K562 (cell line): Measurements from ENCODE around the gene ADTRP. TPM values are rescaled to one million over a fixed set of nuclear protein-coding genes. Genes with fewer than 3 reads are reported as not detected.

Experiments used
- ATAC-seq: fragments of 200-7000 bp; cut with Tn5 transposase; 3 replicates; pipeline ENCODE4 v1.9.1; 2020; ENCODE audit warnings: moderate library complexity
- BruUV-seq: library from RNA; stranded (reverse); fragments of 400-500 nt; replicated peaks from 2 replicates; lab custom pipeline; 2021; lab: Mats Ljungman, UMichigan
- CTCF ChIA-PET: fragments of 300-600 bp; formaldehyde crosslinking; extraction: SDS; loops from one replicate; lab custom pipeline; 2021; ENCODE audit warnings: low intra/inter-chr PET ratio; lab: Yijun Ruan, JAX
- POLR2A ChIA-PET: fragments of 300-600, 350-650 bp; sonication (Branson Sonifier 250); formaldehyde crosslinking; extraction: SDS; loops from one replicate; lab custom pipeline; 2021; ENCODE audit warnings: antibody characterized with exemption, inconsistent platforms; lab: Yijun Ruan, JAX
- DNase-seq, 4 experiments: peaks; one replicate each; pipeline versions ENCODE4 v3.0.0 to v3.0.0-alpha.2; 2011 to 2018; ENCODE audit warnings: low spot score in 3 of 4, mixed read lengths in 3 of 4; ENCODE audit errors: extremely low read depth in 1 of 4
- FAIRE-seq: peaks from 2 replicates; lab custom pipeline; 2011; peaks lifted over from hg19 to GRCh38; lab: Jason Lieb, UNC
- H2AFZ ChIP-seq: 2 replicates; pipeline ENCODE4 v1.6.0; 2011; ENCODE audit warnings: low read depth, low read length, control low read depth, inconsistent platforms
- H3K27ac ChIP-seq: fragments of 200-600 bp; 3 replicates; pipeline ENCODE4 v1.8.0; 2011; ENCODE audit warnings: low read depth, mild to moderate bottlenecking, control low read depth, inconsistent platforms, low read length, moderate library complexity, mixed read lengths; ENCODE audit errors: extremely low read depth
- H3K27me3 ChIP-seq, 2 experiments: fragments of 300-600 bp in 1 of 2; 2 replicates in 1 of 2; 3 replicates in 1 of 2; pipeline versions ENCODE4 v1.6.0 to v1.8.0; 2011; ENCODE audit warnings: inconsistent platforms in 2 of 2, low read length in 2 of 2, mild to moderate bottlenecking in 1 of 2, mixed read lengths in 1 of 2, moderate library complexity in 1 of 2; ENCODE audit not compliant: control insufficient read depth in 2 of 2, insufficient read depth in 2 of 2
- H3K36me3 ChIP-seq: fragments of 300-600 bp; 3 replicates; pipeline ENCODE4 v1.8.0; 2011; ENCODE audit warnings: mild to moderate bottlenecking, low read length, inconsistent platforms; ENCODE audit not compliant: control insufficient read depth, insufficient read depth
- H3K4me1 ChIP-seq, 2 experiments: fragments of 200-600 bp in 1 of 2; replicated peaks in 1 of 2; 2 replicates in 1 of 2; 3 replicates in 1 of 2; pipeline versions ENCODE4 v1.5.1 to v1.8.0; 2011; ENCODE audit warnings: inconsistent platforms in 2 of 2, low read length in 2 of 2, mild to moderate bottlenecking in 1 of 2, mixed read lengths in 1 of 2, moderate library complexity in 1 of 2; ENCODE audit not compliant: control insufficient read depth in 2 of 2, insufficient read depth in 2 of 2
- H3K4me2 ChIP-seq: 2 replicates; pipeline ENCODE4 v1.6.1; 2011; ENCODE audit warnings: low read length, control low read depth, inconsistent platforms, mixed read lengths; ENCODE audit not compliant: insufficient read depth
- H3K4me3 ChIP-seq: fragments of 200-600 bp; sonication (generic), shearing (Covaris generic); 2 replicates; pipeline ENCODE4 v1.5.1; 2016; ENCODE audit warnings: control low read depth, inconsistent platforms
- H3K79me2 ChIP-seq: fragments of 200-600 bp; 3 replicates; pipeline ENCODE4 v1.8.0; 2011; ENCODE audit warnings: low read length, inconsistent platforms; ENCODE audit not compliant: control insufficient read depth, insufficient read depth
- H3K9ac ChIP-seq, 2 experiments: 2 replicates each; pipeline versions ENCODE4 v1.6.0 to v1.6.1; 2011; ENCODE audit warnings: low read depth in 2 of 2, low read length in 2 of 2, control low read depth in 1 of 2, inconsistent platforms in 1 of 2, mild to moderate bottlenecking in 1 of 2, mixed read lengths in 1 of 2; ENCODE audit not compliant: insufficient read depth in 1 of 2
- H3K9me1 ChIP-seq: one replicate; pipeline ENCODE4 v1.6.0; 2011; ENCODE audit warnings: inconsistent platforms, mild to moderate bottlenecking, low read length, moderate library complexity; ENCODE audit not compliant: control insufficient read depth, insufficient read depth
- H3K9me3 ChIP-seq: replicated peaks from 2 replicates; pipeline ENCODE4 v1.5.1; 2011; ENCODE audit warnings: low read depth, low read length, inconsistent platforms; ENCODE audit not compliant: control insufficient read depth, insufficient read depth
- H4K20me1 ChIP-seq: replicated peaks from 2 replicates; pipeline ENCODE4 v1.6.1; 2011; ENCODE audit warnings: low read length, inconsistent platforms, mixed read lengths; ENCODE audit not compliant: control insufficient read depth, insufficient read depth
- E2F5 ChIP-seq: sonication (generic); formaldehyde crosslinking; IDR thresholded peaks from 2 replicates; pipeline ENCODE4 v1.8.0; 2022; ENCODE audit warnings: mild to moderate bottlenecking, missing genetic modification reagents
- ELF2 ChIP-seq: fragments of 250-450 bp; sonication (Bioruptor Pico); IDR thresholded peaks from 2 replicates; pipeline ENCODE4 v1.5.0; 2021; ENCODE audit warnings: mild to moderate bottlenecking
- FOXK1 ChIP-seq: sonication (generic); formaldehyde crosslinking; IDR thresholded peaks from 2 replicates; pipeline ENCODE4 v1.8.0; 2022; ENCODE audit warnings: missing genetic modification reagents, mild to moderate bottlenecking, borderline replicate concordance
- HIVEP1 ChIP-seq: fragments of 250-450 bp; sonication (Bioruptor Pico); IDR thresholded peaks from 2 replicates; pipeline ENCODE4 v1.4.0; 2020; ENCODE audit warnings: mild to moderate bottlenecking
- KLF1 ChIP-seq: fragments of 450-650 bp; IDR thresholded peaks from 2 replicates; pipeline ENCODE4 v1.6.1; 2016; ENCODE audit warnings: missing genetic modification characterization, missing compliant biosample characterization
- L3MBTL2 ChIP-seq: fragments of 450-650 bp; IDR thresholded peaks from 2 replicates; pipeline ENCODE4 v1.6.1; 2016; ENCODE audit warnings: mild to moderate bottlenecking, moderate library complexity
- NELFE ChIP-seq: IDR thresholded peaks from 2 replicates; pipeline ENCODE4 v1.6.1; 2011; ENCODE audit warnings: mild to moderate bottlenecking; ENCODE audit not compliant: insufficient read depth, insufficient read length
- RFX5 ChIP-seq: IDR thresholded peaks from 2 replicates; pipeline ENCODE4 v1.6.1; 2011; ENCODE audit warnings: low read depth, mild to moderate bottlenecking, improper control_type of control experiment, low read length
- SAP30 ChIP-seq: fragments of 200-600 bp; sonication (generic); IDR thresholded peaks from 2 replicates; pipeline ENCODE4 v1.6.1; 2012; ENCODE audit warnings: borderline replicate concordance, low read depth, mild to moderate bottlenecking, moderate library complexity, low read length, control low read depth, inconsistent platforms; ENCODE audit not compliant: insufficient read depth, poor library complexity, severe bottlenecking
- SMAD3 ChIP-seq: fragments of 450-650 bp; formaldehyde crosslinking; conservative IDR thresholded peaks from 2 replicates; pipeline ENCODE4 v1.4.0; 2020; ENCODE audit warnings: mild to moderate bottlenecking
- ZBTB17 ChIP-seq: fragments of 450-650 bp; formaldehyde crosslinking; IDR thresholded peaks from 2 replicates; pipeline ENCODE4 v1.4.0; 2020; ENCODE audit warnings: mild to moderate bottlenecking
- ZFP36 ChIP-seq: fragments of 150-350 bp; IDR thresholded peaks from 2 replicates; pipeline ENCODE4 v1.6.1; 2018; ENCODE audit warnings: low read length, low read depth; ENCODE audit not compliant: partially characterized antibody
- ZHX1 ChIP-seq: fragments of 150-350 bp; conservative IDR thresholded peaks from 2 replicates; pipeline ENCODE4 v1.6.1; 2014; ENCODE audit warnings: low read length
- ZNF175 ChIP-seq: fragments of 200-800 bp; sonication (Bioruptor generic); IDR thresholded peaks from 2 replicates; pipeline ENCODE4 v1.6.1; 2016; ENCODE audit warnings: low read depth, mild to moderate bottlenecking, missing genetic modification characterization, missing compliant biosample characterization
- ZNF217 ChIP-seq: sonication (generic); formaldehyde crosslinking; IDR thresholded peaks from 2 replicates; pipeline ENCODE4 v1.8.0; 2022; ENCODE audit warnings: mild to moderate bottlenecking, missing genetic modification reagents
- ZNF589 ChIP-seq: fragments of 200-800 bp; sonication (Bioruptor generic); IDR thresholded peaks from 2 replicates; pipeline ENCODE4 v1.6.1; 2016; ENCODE audit warnings: low read depth, missing genetic modification characterization, missing compliant biosample characterization
- ZNF668 ChIP-seq: fragments of 250-450 bp; sonication (Bioruptor Pico); IDR thresholded peaks from 2 replicates; pipeline ENCODE4 v1.8.0; 2022; ENCODE audit warnings: mild to moderate bottlenecking, inconsistent platforms
- ZNF696 ChIP-seq: fragments of 250-450 bp; sonication (Bioruptor Pico); conservative IDR thresholded peaks from 2 replicates; pipeline ENCODE4 v1.4.0; 2020; ENCODE audit warnings: mild to moderate bottlenecking, moderate library complexity
- ZNF75A ChIP-seq: fragments of 450-650 bp; formaldehyde crosslinking; IDR thresholded peaks from 2 replicates; pipeline ENCODE4 v1.4.0; 2020; ENCODE audit warnings: mild to moderate bottlenecking
- ZNF785 ChIP-seq: fragments of 250-450 bp; sonication (Bioruptor Pico); IDR thresholded peaks from 2 replicates; pipeline ENCODE4 v1.4.0; 2020; ENCODE audit warnings: mild to moderate bottlenecking
- WGBS: fragments of 100-300 bp; shearing (Covaris generic); methylation state at CpG from one replicate; pipeline ENCODE4 v1.1.6; 2016; ENCODE audit warnings: low coverage, mixed read lengths; ENCODE audit not compliant: insufficient coverage; ENCODE audit errors: missing lambda C conversion rate; 5-methylcytosine and 5-hydroxymethylcytosine counted together
- in situ Hi-C: fragments of 300-500 bp; cut with MboI; formaldehyde crosslinking; loops from 4 replicates; pipeline ENCODE4 v1.15.0; 2018; ENCODE audit warnings: inconsistent platforms, mixed read lengths
- intact Hi-C: fragments of 100-400 bp; cut with micrococcal nuclease; formaldehyde crosslinking; loops from 2 replicates; pipeline ENCODE4 v1.14.2; 2022
- polyA plus RNA-seq, 8 experiments: library from polyadenylated mRNA; depleted of rRNA in 4 of 8; stranded (reverse) in 5 of 8; unstranded in 3 of 8; fragments of >200 nt; fragmentation: Nextera tagmentation in 2 of 8; fragmentation: Illumina TruSeq in 1 of 8; extraction: Ambion mirVana in 2 of 8; extraction: Trizol in 1 of 8; gene quantifications; 2 replicates each; pipeline versions ENCODE4 v1.2.1 to v1.2.3, GENCODE V29; 2011 to 2014; ENCODE audit warnings: inconsistent platforms in 1 of 8, missing spikeins in 1 of 8
- total RNA-seq, 7 experiments: library from RNA; depleted of rRNA in 6 of 7; stranded (reverse); fragments of >200 nt in 6 of 7; fragmentation: Illumina TruSeq in 2 of 7; extraction: Trizol in 2 of 7; gene quantifications; 2 replicates each; pipeline versions ENCODE4 v1.2.1 to v1.2.3, GENCODE V29; 2011 to 2021; ENCODE audit warnings: low replicate concordance in 1 of 7

The ADTRP gene
- total and polyA plus RNA-seq, 9 of the 15 experiments (the other 6 are each of a cell fraction or from before 2014, with no cell fraction given), result 7.4 to 24.0 (median 13.6) TPM

GRCh38 chr6:11738234-11738633 lies 40.4 kb downstream of the ADTRP start:
- Histone ChIP-seq H3K4me1 (peaks cover 0 to 8% of the 10 kb centered on the region in 2 experiments; a peak in 3 of 5 replicates), H3K27me3 (no peaks in the 10 kb centered on the region; a peak in 2 of 5 replicates)
- intact Hi-C loops, result no loop called here

GRCh38 chr6:11736601-11737000 lies 42.0 kb downstream of the ADTRP start:
- ChIA-PET CTCF (no interaction called here), POLR2A (interaction anchor here (1.1 to 1.7 kb wide), 2 partner anchors 10 to 13 kb away, joined by 3 to 4 read pairs; no protein-coding TSS in a partner anchor)
- H3K27ac ChIP-seq, result no peak overlapping the region
- in situ Hi-C loops (no loop called here), intact Hi-C loops (no loop called here)
- no TSS peak for BruUV-seq
- H3K9me3 ChIP-seq, result no peaks in the 10 kb centered on the region
- H3K9ac ChIP-seq, result no peak overlapping the region
- H3K27me3 ChIP-seq, result no peaks in the 10 kb centered on the region; a peak in 2 of 5 replicates
- H3K79me2 ChIP-seq, result no peaks in the 10 kb centered on the region
- no peak overlapping the region for H3K4me2 ChIP-seq
- ATAC-seq (no peak), FAIRE-seq (no peak), DNase-seq (no peak)
- H4K20me1 ChIP-seq, result no peaks in the 10 kb centered on the region
- H3K36me3 ChIP-seq, result no peaks in the 10 kb centered on the region
- 45% methylated on average over 7 of the region's 7 CpGs for WGBS
- H3K9me1 ChIP-seq, result no peaks in the 10 kb centered on the region
- no peak overlapping the region for H3K4me3 ChIP-seq
- no peak overlapping the region for H2AFZ ChIP-seq
- peaks cover 0 to 8% of the 10 kb centered on the region in 2 experiments; a peak in 3 of 5 replicates for H3K4me1 ChIP-seq
- TF ChIP-seq FOXK1 (CRISPR knock-in tag) (no peak), E2F5 (no peak), ZFP36 (no peak), ZHX1 (no peak), ZNF785 (CRISPR knock-in tag) (no peak), L3MBTL2 (no peak), HIVEP1 (CRISPR knock-in tag) (no peak), ELF2 (CRISPR knock-in tag) (no peak), ZBTB17 (CRISPR knock-in tag) (no peak)

More at GRCh38 chr6:11738234-11738633, 40.4 kb downstream of the ADTRP start:
- no peaks in the 10 kb centered on the region for H4K20me1 ChIP-seq
- FAIRE-seq (no peak), DNase-seq (no peak), ATAC-seq (no peak; the same call in 1 of the 3 replicates)
- H3K36me3 ChIP-seq, result no peaks in the 10 kb centered on the region
- 63% methylated on average over 3 of the region's 3 CpGs for WGBS
- no peak overlapping the region for H3K4me2 ChIP-seq
- H3K9ac ChIP-seq, result no peak overlapping the region
- BruUV-seq, result no TSS peak
- H3K4me3 ChIP-seq, result no peak overlapping the region
- H2AFZ ChIP-seq, result no peak overlapping the region
- no peaks in the 10 kb centered on the region for H3K9me1 ChIP-seq
- no peaks in the 10 kb centered on the region for H3K79me2 ChIP-seq
- in situ Hi-C loops, result no loop called here
- H3K27ac ChIP-seq, result no peak overlapping the region
- no peaks in the 10 kb centered on the region for H3K9me3 ChIP-seq
- CTCF ChIA-PET, result no interaction called here
- POLR2A ChIA-PET, result interaction anchor here (0.6 to 1.7 kb wide), 5 partner anchors 8 to 741 kb away, joined by 3 to 9 read pairs (median 4); no protein-coding TSS in a partner anchor
- TF ChIP-seq ZNF75A (CRISPR knock-in tag) (no peak), ZNF668 (CRISPR knock-in tag) (no peak), ZNF696 (CRISPR knock-in tag) (no peak), FOXK1 (CRISPR knock-in tag) (no peak), RFX5 (no peak), ZNF217 (CRISPR knock-in tag) (no peak), NELFE (no peak), ZNF589 (no peak), KLF1 (tag) (no peak), SAP30 (no peak), SMAD3 (no peak), ZNF175 (CRISPR knock-in tag) (no peak)
